ENCODE measurements around the gene SPECC1.
"Not testable (repeated sequence)": the region's sequence is repeated elsewhere in the genome, so short reads cannot be mapped to it uniquely, and the experiment has no call there.

Gene SPECC1

GRCh38 chr17:20157001-20157310 is 147.8 kb downstream of the SPECC1 start:
- TF ChIP-seq CTCF (IDR thresholded peaks at IDR 0.05; ENCODE audit: low read depth, low read length), result no peak
- no peak for DNase-seq (ENCODE audit: extremely low read depth, low read depth)

- DNase-seq (ENCODE audit: extremely low read depth, low read depth), result no peak
- TF ChIP-seq CTCF (IDR thresholded peaks at IDR 0.05; ENCODE audit: low read depth, low read length), result no peak
These were observed 149.4 kb downstream of the SPECC1 start for GRCh38 chr17:20158580-20158979.

- DNase-seq (ENCODE audit: extremely low read depth, low read depth), result no peak
- TF ChIP-seq CTCF (IDR thresholded peaks at IDR 0.05; ENCODE audit: low read depth, low read length), result no peak
These were observed 150.4 kb downstream of the SPECC1 start for GRCh38 chr17:20159406-20160069.

GRCh38 chr17:20165516-20165915 is 156.4 kb downstream of the SPECC1 start:
- DNase-seq (ENCODE audit: extremely low read depth, low read depth), result not testable (repeated sequence)

GRCh38 chr17:20170085-20170484 is 160.9 kb downstream of the SPECC1 start:
- DNase-seq (ENCODE audit: extremely low read depth, low read depth), result no peak
- no peak for TF ChIP-seq CTCF (IDR thresholded peaks at IDR 0.05; ENCODE audit: low read depth, low read length)

GRCh38 chr17:20171741-20172365 is 162.7 kb downstream of the SPECC1 start:
- DNase-seq (ENCODE audit: extremely low read depth, low read depth), result no peak
- TF ChIP-seq CTCF (IDR thresholded peaks at IDR 0.05; ENCODE audit: low read depth, low read length), result no peak

GRCh38 chr17:20172376-20172775 is 163.2 kb downstream of the SPECC1 start:
- DNase-seq (ENCODE audit: extremely low read depth, low read depth), result no peak
- no peak for TF ChIP-seq CTCF (IDR thresholded peaks at IDR 0.05; ENCODE audit: low read depth, low read length)

GRCh38 chr17:20173091-20173490 is 163.9 kb downstream of the SPECC1 start:
- DNase-seq (ENCODE audit: extremely low read depth, low read depth), result no peak
- no peak for TF ChIP-seq CTCF (IDR thresholded peaks at IDR 0.05; ENCODE audit: low read depth, low read length)

Data from AG09319 (cell line).